UCSD-AML1 (cell line): ENCODE measurements around the gene OR52D1.

ENCODE experiments used
- DNase-seq: peaks from one replicate; lab custom pipeline; 2025; ENCODE audit not compliant: unreplicated experiment; lab: John Stamatoyannopoulos, UW

OR52D1 gene

DNA sequence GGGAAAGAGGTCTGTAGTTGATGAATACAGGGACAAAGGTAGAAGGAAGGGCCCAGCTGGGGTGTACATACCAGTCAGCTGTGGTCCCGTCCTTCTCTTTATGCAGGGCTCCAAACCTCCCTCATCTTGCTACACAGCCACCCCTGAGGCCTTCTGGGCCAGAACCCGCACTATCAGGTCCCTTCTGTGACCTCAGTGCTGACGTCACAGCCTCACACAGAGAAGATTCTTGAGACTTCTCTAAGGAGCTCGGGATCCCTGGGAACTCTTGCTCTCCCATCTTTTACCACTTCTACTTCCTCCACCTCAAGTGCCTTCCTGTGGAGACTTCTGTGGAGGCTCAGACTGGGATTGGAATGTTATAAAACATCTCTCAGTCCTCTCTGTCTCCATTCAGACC is 21.3 kb downstream of the OR52D1 start, which contains the start of gene UBQLN3:
Gene UBQLN3 (minus strand): TSS at position 155 of the 400 bp plus-strand sequence. CDS start 399 bp downstream, outside the sequence.
- no peak for DNase-seq

DNA sequence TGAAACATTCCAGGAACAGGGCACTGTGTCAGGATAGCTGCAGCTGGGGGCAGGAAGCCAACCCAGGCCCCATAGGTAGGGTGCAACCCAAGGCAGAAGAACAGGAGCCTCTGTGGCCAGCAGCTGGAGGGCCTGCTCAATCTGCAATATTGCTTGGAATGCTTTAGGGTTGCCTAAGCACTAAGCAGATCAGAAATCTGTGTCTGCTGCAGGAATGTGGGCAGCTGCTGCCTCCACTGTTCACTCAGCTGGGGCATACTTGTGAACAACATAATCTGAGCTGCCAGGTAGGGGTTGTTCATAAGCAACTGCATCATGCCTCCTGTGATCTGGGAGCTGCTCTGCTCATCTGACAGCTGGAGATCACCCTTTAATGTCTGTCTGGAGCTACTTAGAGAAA is 26.4 kb downstream of the OR52D1 start:
- DNase-seq = no peak

DNA sequence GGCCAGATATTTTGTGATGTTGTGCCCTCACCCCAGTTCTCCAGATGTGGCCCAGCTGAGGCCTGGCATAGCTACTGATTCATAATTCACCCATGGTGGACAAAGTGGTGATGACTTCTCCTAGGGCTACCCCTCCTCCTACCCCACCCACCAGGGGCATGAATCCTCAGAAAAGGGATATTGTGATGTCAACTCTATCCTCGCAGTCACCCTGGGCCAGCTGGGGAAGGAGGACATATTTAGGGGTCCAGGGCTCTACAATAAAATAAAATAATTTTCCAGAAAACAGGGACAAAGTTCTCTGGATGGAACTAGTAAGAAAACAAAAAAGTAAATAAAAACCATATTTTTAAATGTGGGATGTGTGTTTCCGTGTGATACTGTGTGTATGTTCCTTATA is 28.1 kb downstream of the OR52D1 start, which contains the start of gene UBQLNL:
Gene UBQLNL (minus strand): TSS at position 101 of the 400 bp plus-strand sequence. CDS start 258 bp downstream, outside the sequence.
- DNase-seq = no peak

DNA sequence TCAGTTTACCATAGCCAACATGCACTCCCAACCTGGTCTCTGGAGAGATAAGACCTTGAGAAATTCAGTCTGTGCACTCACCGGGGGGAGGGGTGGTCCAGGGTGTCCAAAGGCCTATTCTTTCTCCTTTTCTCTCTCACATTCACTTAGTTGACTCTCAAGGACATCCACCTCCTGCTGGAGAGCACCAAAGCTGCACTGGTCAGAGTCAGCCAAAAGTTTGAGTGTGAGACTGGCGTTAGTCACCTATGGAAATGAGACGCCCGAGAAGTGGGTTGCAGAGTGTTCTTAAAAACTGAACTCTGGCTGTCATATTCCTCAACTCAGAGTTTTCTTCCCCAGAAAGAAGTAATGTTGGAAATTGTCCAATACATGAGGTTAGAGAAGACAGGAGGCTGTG is 33.1 kb downstream of the OR52D1 start:
- no peak for DNase-seq

DNA sequence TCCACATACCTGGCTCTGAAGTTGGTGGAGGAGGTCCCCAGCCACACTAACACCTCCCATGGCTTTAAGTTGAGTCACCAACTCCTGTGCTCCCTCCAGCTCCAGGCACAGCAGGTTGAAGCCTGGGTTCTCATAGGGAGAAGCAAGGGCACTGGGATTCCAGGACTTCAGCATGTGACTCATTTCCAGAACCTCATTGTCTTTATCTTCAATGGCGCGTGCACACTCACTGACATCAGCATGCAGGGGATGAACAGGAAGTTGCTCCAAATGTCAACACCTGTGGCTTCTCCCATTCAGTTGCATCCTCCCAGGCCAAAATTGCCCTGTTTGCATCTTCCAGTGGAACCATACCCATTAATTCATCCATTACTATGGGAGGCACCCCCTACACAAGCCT is 33.8 kb downstream of the OR52D1 start:
- no peak for DNase-seq

DNA sequence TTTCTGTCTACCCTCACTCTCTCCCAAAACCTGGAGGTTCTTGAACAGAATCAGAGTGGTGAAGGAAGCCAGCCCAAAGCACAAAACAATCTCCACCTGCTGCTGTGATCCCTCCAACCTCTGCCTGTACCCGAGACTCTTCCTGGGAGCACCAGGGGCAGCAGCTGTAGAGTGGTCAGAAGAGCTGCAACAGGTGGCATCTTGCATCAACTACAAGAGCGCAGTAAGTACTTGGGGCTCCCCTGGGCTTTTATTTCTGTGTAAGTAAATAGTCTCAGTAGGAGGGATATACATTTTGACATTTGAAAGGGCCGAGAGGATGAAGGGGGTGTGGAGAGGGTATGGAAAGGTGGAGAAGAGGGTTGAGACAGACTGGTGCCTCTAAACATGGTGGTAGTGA is 36.3 kb downstream of the OR52D1 start:
- no peak for DNase-seq

DNA sequence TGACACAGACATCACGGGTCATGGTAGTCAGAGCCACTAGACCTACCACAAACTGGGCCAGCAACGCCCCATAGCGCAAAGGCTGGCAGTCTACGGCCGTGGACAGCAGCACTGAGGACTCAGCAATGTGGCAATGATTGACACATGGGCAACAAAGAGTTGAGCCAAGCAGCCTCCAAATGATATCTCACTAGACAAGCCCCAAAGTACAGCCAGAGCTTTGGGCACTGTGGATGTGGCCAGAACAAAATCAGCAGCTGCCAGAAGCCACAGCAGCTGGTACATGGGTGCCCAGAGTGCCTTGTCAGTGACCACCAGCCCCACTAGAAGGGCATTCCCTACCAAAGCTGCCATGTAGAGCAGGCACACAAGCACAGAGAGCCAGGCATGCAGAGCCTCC is 39.2 kb downstream of the OR52D1 start:
- DNase-seq = no peak

DNA sequence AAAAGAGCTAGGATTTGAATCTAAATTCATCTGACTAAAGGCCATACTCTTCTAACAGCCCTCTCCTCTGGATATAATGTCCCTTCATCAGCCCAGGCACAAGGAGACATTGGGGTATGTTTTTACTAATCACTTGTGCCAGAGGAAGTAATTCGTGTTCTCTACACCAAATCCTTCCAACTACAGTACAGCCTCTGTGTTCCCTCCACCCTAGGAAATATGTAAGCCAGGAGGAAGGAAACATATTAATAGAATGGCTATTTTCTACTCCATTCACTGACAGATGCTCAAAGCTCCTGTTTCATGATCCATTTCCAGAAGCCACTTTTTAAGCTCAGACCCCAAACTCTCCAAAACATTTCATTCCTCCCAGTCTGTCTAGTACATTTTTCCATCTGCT is 40.0 kb downstream of the OR52D1 start:
- DNase-seq = no peak

DNA sequence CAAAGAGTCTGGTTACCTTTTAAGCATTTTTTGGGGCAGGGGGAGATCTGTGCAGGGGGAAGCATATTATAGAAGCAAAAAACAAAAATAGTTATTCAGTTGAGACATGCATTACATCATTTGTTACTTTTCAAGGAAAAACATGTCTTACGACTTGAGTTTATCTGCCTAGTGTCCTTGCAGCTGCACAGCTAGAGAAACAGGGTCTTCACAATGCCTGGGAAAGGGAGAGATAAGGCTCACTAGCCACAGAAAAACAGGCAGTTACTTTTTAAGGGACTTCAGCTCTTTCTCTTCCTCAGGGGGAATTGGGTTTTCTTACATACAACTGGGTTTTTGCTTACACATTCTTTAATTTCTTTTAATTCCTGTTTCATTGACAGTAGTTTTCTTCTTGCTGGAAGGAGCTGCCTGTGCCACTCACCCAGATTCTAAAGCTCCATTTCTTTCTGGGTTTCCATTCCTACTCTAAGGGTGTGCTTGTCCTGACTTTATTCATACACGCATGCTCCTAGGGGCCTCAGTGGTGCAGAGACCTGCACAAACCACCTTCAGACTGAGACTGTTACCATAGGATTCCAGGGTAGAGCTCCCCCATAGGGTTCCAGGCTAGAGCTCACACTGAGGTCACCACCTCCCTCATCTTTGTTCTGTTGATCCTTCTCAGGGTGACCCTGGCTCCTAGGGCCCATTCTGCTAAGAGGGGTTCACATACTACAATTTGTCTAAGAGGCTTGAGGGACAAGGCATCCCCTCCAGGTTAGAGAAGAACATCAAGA is 42.8 kb downstream of the OR52D1 start:
- no peak for DNase-seq

DNA sequence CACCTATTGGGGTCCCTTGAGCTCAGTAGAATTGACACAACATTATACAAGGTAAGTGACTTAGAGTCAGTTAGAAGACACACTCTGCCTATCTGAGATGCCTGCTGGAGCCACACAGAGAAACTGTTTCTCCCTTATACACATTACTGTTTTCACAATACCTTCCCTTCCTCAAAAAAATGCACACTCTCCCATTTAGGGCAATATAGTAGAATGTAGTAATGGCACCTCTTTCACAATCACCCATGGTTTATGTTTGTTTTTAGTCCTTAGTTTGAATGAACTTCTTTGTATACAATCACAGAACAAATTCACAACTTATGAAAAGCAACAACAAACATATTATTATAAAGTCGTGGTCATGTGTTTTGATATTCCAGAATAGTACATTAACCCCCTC is 45.6 kb downstream of the OR52D1 start:
- DNase-seq = no peak

DNA sequence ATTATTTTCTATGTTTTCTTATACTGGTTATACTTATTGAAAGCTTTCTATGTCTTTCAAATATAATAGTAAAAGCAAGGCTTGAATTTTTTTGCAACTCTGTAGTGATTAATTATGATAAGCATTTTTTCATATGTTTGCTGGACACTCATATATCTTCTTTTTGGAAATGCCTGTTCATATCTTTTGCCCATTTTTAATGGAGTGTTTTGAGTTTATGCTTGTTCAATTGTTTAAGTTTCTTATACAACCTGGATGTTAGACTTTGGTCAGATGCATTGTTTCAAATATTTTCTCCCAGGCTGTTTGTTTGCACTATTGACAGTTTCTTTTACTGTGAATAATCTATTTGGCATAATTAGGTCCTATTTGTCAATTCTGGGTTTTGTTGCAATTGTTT is 48.0 kb downstream of the OR52D1 start:
- no peak for DNase-seq
